Esophagus squamous epithelium (tissue), 5 donors: Measurements from ENCODE around the gene ZFHX3. TPM values are rescaled to one million over a fixed set of nuclear protein-coding genes. Genes with fewer than 3 reads are reported as not detected.

Experiments used
- DNase-seq: peaks from one replicate; lab custom pipeline; 2025; lab: John Stamatoyannopoulos, UW
- H3K27ac ChIP-seq, 4 donors: fragments of 200-600 bp; sonication (generic); one replicate each; pipeline ENCODE4 v1.5.1; 2016 to 2019; ENCODE audit warnings: mild to moderate bottlenecking in 1 of 4
- H3K27me3 ChIP-seq, 4 donors: fragments of 200-600 bp; sonication (generic); 1 replicate in 3 of 4; 2 replicates in 1 of 4; pipeline versions ENCODE4 v1.5.1 to v1.6.0; 2017 to 2021; ENCODE audit warnings: antibody characterized with exemption in 1 of 4
- H3K36me3 ChIP-seq, 3 donors: fragments of 200-600 bp; sonication (generic); one replicate each; pipeline ENCODE4 v1.5.1; 2016 to 2019
- H3K4me1 ChIP-seq, 3 donors: fragments of 200-600 bp; sonication (generic); one replicate each; pipeline ENCODE4 v1.5.1; 2017 to 2019
- H3K4me3 ChIP-seq, 4 donors: fragments of 200-600 bp; sonication (generic); 1 replicate in 3 of 4; 2 replicates in 1 of 4; pipeline ENCODE4 v1.5.1; 2016 to 2019; ENCODE audit warnings: mild to moderate bottlenecking in 2 of 4, moderate library complexity in 1 of 4
- H3K9me3 ChIP-seq, 3 donors: fragments of 200-600 bp; sonication (generic); one replicate each; pipeline ENCODE4 v1.5.1; 2016 to 2019
- POLR2A ChIP-seq, 4 donors: fragments of 450-650 bp; IDR thresholded peaks; one replicate each; pipeline ENCODE4 v1.6.1; 2017; ENCODE audit warnings: antibody characterized with exemption in 4 of 4, mild to moderate bottlenecking in 4 of 4, moderate library complexity in 3 of 4
- WGBS, 2 donors: methylation state at CpG; one replicate each; pipeline ENCODE4 v1.1.5; 2018; 5-methylcytosine and 5-hydroxymethylcytosine counted together
- intact Hi-C: fragments of 100-400 bp; cut with DNase I; formaldehyde crosslinking; loops from one replicate; pipeline ENCODE4 v1.15.0; 2022
- total RNA-seq, 4 donors: library from RNA; depleted of rRNA; stranded (reverse); fragments of >200 nt; gene quantifications; one replicate each; pipeline ENCODE4 v1.1.0, GENCODE V29; 2016
- TF ChIP-seq, protein P1 (sequence below), 6 experiments: fragments of 450-650 bp in 4 of 6; fragments of 200-600 bp in 2 of 6; sonication (generic) in 2 of 6; IDR thresholded peaks; one replicate each; pipeline ENCODE4 v1.5.1; 2016 to 2019; ENCODE audit warnings: antibody characterized with exemption in 6 of 6, mild to moderate bottlenecking in 4 of 6, moderate library complexity in 4 of 6
- donor health status: DM: yes; HTN: yes; CAD: no.

Gene ZFHX3
- total RNA-seq, 4 donors from 2014 or later: 3.5 to 12.8 (median 4.5) TPM

GRCh38 chr16:72945611-72946010 lies 102.3 kb downstream of the ZFHX3 start:
- H3K36me3 ChIP-seq: peaks cover 0 to 27% (median 0%) of the 10 kb centered on the region in 3 donors
- H3K27me3 ChIP-seq: no peaks in the 10 kb centered on the region
- DNase-seq: no peak
- no peak overlapping the region for H3K4me3 ChIP-seq
- H3K27ac ChIP-seq: peak overlapping the region in 1 of 4 donors; percentile 46
- peaks cover 0 to 21% (median 5%) of the 10 kb centered on the region in 3 donors for H3K4me1 ChIP-seq
- no peaks in the 10 kb centered on the region for H3K9me3 ChIP-seq
- intact Hi-C loops: no loop called here
- 85 to 93% methylated on average over 8 of the region's 8 CpGs for WGBS, 2 donors
- TF ChIP-seq, protein P1, sequence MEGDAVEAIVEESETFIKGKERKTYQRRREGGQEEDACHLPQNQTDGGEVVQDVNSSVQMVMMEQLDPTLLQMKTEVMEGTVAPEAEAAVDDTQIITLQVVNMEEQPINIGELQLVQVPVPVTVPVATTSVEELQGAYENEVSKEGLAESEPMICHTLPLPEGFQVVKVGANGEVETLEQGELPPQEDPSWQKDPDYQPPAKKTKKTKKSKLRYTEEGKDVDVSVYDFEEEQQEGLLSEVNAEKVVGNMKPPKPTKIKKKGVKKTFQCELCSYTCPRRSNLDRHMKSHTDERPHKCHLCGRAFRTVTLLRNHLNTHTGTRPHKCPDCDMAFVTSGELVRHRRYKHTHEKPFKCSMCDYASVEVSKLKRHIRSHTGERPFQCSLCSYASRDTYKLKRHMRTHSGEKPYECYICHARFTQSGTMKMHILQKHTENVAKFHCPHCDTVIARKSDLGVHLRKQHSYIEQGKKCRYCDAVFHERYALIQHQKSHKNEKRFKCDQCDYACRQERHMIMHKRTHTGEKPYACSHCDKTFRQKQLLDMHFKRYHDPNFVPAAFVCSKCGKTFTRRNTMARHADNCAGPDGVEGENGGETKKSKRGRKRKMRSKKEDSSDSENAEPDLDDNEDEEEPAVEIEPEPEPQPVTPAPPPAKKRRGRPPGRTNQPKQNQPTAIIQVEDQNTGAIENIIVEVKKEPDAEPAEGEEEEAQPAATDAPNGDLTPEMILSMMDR (IDR thresholded peaks at IDR 0.05): no peak
- no peak for TF ChIP-seq POLR2A (IDR thresholded peaks at IDR 0.05)

DNA sequence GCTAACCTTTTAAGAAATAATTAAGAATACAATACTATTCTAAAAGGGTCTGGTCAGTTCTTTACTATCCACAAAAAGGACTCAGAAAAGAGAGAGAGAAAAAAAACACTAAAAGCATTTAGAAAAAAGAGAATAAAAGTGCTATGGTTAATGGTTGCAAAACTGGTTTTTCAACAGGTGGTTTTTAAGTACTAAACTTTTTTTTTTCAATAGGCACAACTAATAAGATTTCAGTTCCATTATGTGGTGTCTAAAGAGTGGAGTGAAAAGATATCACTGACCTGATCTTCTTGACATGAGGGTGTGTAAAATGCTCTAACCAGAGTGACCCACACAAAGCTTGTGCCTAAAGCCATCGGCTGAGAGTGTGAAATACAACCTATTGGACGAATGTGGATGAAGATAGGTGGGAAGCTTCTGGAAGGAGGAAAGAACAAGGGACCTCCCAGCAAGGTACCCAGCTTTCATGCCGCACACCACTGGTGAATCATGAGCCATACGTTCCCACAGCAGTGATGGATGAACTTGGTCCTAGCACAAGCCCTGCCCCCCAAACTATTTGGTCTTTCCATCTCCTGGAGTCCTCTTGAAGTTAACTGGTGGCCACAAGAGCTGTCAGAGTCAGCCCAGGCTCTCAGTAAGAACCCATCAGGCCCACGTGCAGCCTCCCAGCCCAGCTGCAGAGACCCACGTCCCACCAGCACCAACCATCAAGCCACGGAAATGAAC lies 103.0 kb downstream of the ZFHX3 start:
- DNase-seq: no peak
- H3K4me1 ChIP-seq: peaks cover 0 to 22% (median 5%) of the 10 kb centered on the region in 3 donors
- H3K4me3 ChIP-seq: no peak overlapping the region
- H3K27me3 ChIP-seq: no peaks in the 10 kb centered on the region
- no peak for TF ChIP-seq POLR2A (IDR thresholded peaks at IDR 0.05)
- TF ChIP-seq, protein P1 (IDR thresholded peaks at IDR 0.05): no peak
- H3K36me3 ChIP-seq: peaks cover 0 to 20% (median 0%) of the 10 kb centered on the region in 3 donors
- no peak overlapping the region for H3K27ac ChIP-seq
- intact Hi-C loops: no loop called here
- H3K9me3 ChIP-seq: no peaks in the 10 kb centered on the region
- WGBS, 2 donors: 70 to 85% methylated on average over 5 to 6 of the region's 7 CpGs

- intact Hi-C loops: no loop called here
- Histone ChIP-seq H3K36me3 (no peaks in the 10 kb centered on the region), H3K4me1 (peaks cover 0 to 39% (median 16%) of the 10 kb centered on the region in 3 donors), H3K27ac (no peak overlapping the region), H3K4me3 (no peak overlapping the region), H3K27me3 (no peaks in the 10 kb centered on the region), H3K9me3 (no peaks in the 10 kb centered on the region)
- WGBS, 2 donors: 83 to 85% methylated on average over 7 of the region's 7 CpGs
- TF ChIP-seq POLR2A (IDR thresholded peaks at IDR 0.05): no peak
- TF ChIP-seq, protein P1 (IDR thresholded peaks at IDR 0.05): no peak
- no peak for DNase-seq
Measured at GRCh38 chr16:72942021-72942420, 105.9 kb downstream of the ZFHX3 start.

GRCh38 chr16:72940886-72941285 lies 107.0 kb downstream of the ZFHX3 start:
- H3K4me1 ChIP-seq: peaks cover 0 to 40% (median 16%) of the 10 kb centered on the region in 3 donors
- H3K36me3 ChIP-seq: no peaks in the 10 kb centered on the region
- TF ChIP-seq, protein P1 (IDR thresholded peaks at IDR 0.05): no peak
- no peak for TF ChIP-seq POLR2A (IDR thresholded peaks at IDR 0.05)
- no peak overlapping the region for H3K27ac ChIP-seq
- H3K4me3 ChIP-seq: no peak overlapping the region
- no peak for DNase-seq
- 76 to 92% methylated on average over 3 to 5 of the region's 5 CpGs for WGBS, 2 donors
- no peaks in the 10 kb centered on the region for H3K9me3 ChIP-seq
- intact Hi-C loops: no loop called here
- no peaks in the 10 kb centered on the region for H3K27me3 ChIP-seq

DNA sequence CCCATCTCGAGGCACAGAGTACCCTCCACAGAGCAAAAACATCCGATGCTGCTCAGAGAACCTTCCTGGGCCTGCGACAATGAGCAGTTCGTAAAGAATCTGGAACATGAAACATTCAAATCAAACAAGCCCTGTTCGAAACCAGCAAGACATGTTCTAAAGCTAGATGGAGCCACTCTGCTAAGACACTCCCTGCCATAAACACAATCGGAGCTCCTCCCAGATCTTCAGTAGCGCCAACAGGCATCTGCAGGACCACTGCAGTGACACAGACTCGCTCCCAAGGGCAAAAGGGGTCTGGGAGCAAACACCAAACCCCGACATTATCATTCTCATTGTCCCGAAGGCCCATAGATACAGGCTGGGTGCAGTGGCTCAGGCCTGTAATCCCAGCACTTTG lies 108.7 kb downstream of the ZFHX3 start:
- H3K27me3 ChIP-seq: no peaks in the 10 kb centered on the region
- H3K36me3 ChIP-seq: no peaks in the 10 kb centered on the region
- intact Hi-C loops: loop anchor here (5.0 kb wide), 1 partner anchor 258 kb away; no protein-coding TSS in a partner anchor
- TF ChIP-seq, protein P1 (IDR thresholded peaks at IDR 0.05): peak in 3 of 6 experiments; percentile 9 to 24 (median 14)
- no peak for TF ChIP-seq POLR2A (IDR thresholded peaks at IDR 0.05)
- no peak for DNase-seq
- H3K4me1 ChIP-seq: peaks cover 8 to 46% (median 16%) of the 10 kb centered on the region in 3 donors
- no peaks in the 10 kb centered on the region for H3K9me3 ChIP-seq
- WGBS, 2 donors: 43 to 48% methylated on average over 7 to 10 of the region's 10 CpGs
- peak overlapping the region; percentile 73 to 89 (median 84) for H3K27ac ChIP-seq
- peak overlapping the region in 3 of 4 donors; percentile 8 to 41 (median 10) for H3K4me3 ChIP-seq
